Loucy (cell line): ENCODE measurements around the gene TICAM1.

ENCODE experiments used
- H2AFZ ChIP-seq: fragments of 200-600 bp; sonication (generic); 2 replicates; pipeline ENCODE4 v1.6.0; 2016; ENCODE audit warnings: antibody characterized with exemption, mild to moderate bottlenecking, low read length, moderate library complexity
- H3F3A ChIP-seq: fragments of 200-600 bp; 2 replicates; pipeline ENCODE4 v1.6.0; 2016; ENCODE audit warnings: antibody characterized with exemption, low read depth, mild to moderate bottlenecking
- H3K27me3 ChIP-seq: fragments of 200-600 bp; sonication (generic); 2 replicates; pipeline ENCODE4 v1.6.1; 2014; ENCODE audit warnings: low read length, mild to moderate bottlenecking; ENCODE audit not compliant: insufficient read depth, poor library complexity, severe bottlenecking
- H3K36me3 ChIP-seq: fragments of 200-600 bp; sonication (generic); 2 replicates; pipeline ENCODE4 v1.6.1; 2016; ENCODE audit warnings: low read length; ENCODE audit not compliant: insufficient read depth
- H3K4me1 ChIP-seq: fragments of 200-600 bp; sonication (generic); 2 replicates; pipeline ENCODE4 v1.5.1; 2014; ENCODE audit warnings: low read length, mild to moderate bottlenecking; ENCODE audit not compliant: insufficient read depth, poor library complexity, severe bottlenecking
- H3K4me2 ChIP-seq: fragments of 200-600 bp; sonication (generic); 2 replicates; pipeline ENCODE4 v1.6.0; 2014; ENCODE audit warnings: antibody characterized with exemption, low read length, low read depth, mild to moderate bottlenecking; ENCODE audit not compliant: poor library complexity, severe bottlenecking
- H3K4me3 ChIP-seq: fragments of 200-600 bp; sonication (generic); 2 replicates; pipeline ENCODE4 v1.5.1; 2014; ENCODE audit warnings: low read length, mild to moderate bottlenecking, mixed read lengths; ENCODE audit not compliant: poor library complexity, severe bottlenecking
- H3K79me2 ChIP-seq: fragments of 200-600 bp; sonication (generic); 2 replicates; pipeline ENCODE4 v1.6.1; 2014; ENCODE audit warnings: low read length; ENCODE audit not compliant: insufficient read depth
- H3K9ac ChIP-seq: fragments of 200-600 bp; sonication (generic); 2 replicates; pipeline ENCODE4 v1.6.0; 2014; ENCODE audit warnings: mild to moderate bottlenecking, low read depth, low read length, moderate library complexity; ENCODE audit not compliant: poor library complexity, severe bottlenecking
- H3K9me2 ChIP-seq: fragments of 200-600 bp; sonication (generic); replicated peaks from 2 replicates; pipeline ENCODE4 v1.6.1; 2016; ENCODE audit warnings: low read depth, low read length, mixed read lengths
- H3K9me3 ChIP-seq: fragments of 200-600 bp; sonication (generic); 2 replicates; pipeline ENCODE4 v1.6.1; 2014; ENCODE audit warnings: mild to moderate bottlenecking, antibody characterized with exemption, low read length, low read depth; ENCODE audit not compliant: insufficient read depth
- H4K20me1 ChIP-seq: fragments of 200-600 bp; sonication (generic); 2 replicates; pipeline ENCODE4 v1.6.0; 2014; ENCODE audit warnings: antibody characterized with exemption, low read length, mild to moderate bottlenecking; ENCODE audit not compliant: insufficient read depth, poor library complexity, severe bottlenecking
- EZH2phosphoT487 ChIP-seq: fragments of 200-600 bp; IDR thresholded peaks from 2 replicates; pipeline ENCODE4 v1.6.1; 2018; ENCODE audit warnings: antibody characterized with exemption, mild to moderate bottlenecking, moderate library complexity, borderline replicate concordance
- TF ChIP-seq, protein P1 (sequence below): fragments of 200-600 bp; sonication (generic); conservative IDR thresholded peaks from 2 replicates; pipeline ENCODE4 v1.5.1; 2014; ENCODE audit warnings: mild to moderate bottlenecking, antibody characterized with exemption, low read length

TICAM1 gene

GRCh38 chr19:4816950-4817278, 14.6 kb downstream of the TICAM1 start:
- no peaks in the 10 kb centered on the region for H4K20me1 ChIP-seq
- no peak for TF ChIP-seq EZH2phosphoT487
- TF ChIP-seq, protein P1, sequence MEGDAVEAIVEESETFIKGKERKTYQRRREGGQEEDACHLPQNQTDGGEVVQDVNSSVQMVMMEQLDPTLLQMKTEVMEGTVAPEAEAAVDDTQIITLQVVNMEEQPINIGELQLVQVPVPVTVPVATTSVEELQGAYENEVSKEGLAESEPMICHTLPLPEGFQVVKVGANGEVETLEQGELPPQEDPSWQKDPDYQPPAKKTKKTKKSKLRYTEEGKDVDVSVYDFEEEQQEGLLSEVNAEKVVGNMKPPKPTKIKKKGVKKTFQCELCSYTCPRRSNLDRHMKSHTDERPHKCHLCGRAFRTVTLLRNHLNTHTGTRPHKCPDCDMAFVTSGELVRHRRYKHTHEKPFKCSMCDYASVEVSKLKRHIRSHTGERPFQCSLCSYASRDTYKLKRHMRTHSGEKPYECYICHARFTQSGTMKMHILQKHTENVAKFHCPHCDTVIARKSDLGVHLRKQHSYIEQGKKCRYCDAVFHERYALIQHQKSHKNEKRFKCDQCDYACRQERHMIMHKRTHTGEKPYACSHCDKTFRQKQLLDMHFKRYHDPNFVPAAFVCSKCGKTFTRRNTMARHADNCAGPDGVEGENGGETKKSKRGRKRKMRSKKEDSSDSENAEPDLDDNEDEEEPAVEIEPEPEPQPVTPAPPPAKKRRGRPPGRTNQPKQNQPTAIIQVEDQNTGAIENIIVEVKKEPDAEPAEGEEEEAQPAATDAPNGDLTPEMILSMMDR: no peak
- H3K79me2 ChIP-seq: no peaks in the 10 kb centered on the region
- no peaks in the 10 kb centered on the region for H3K9me3 ChIP-seq
- H3K9me2 ChIP-seq: no peaks in the 10 kb centered on the region
- peaks cover 21% of the 10 kb centered on the region; the same call in 1 of the 2 replicates for H3K36me3 ChIP-seq
- H3K9ac ChIP-seq: no peak overlapping the region
- H3K27me3 ChIP-seq: no peaks in the 10 kb centered on the region
- H3K4me2 ChIP-seq: no peak overlapping the region
- no peak overlapping the region for H2AFZ ChIP-seq
- H3K4me3 ChIP-seq: no peak overlapping the region
- H3K4me1 ChIP-seq: peaks cover 7% of the 10 kb centered on the region
- no peaks in the 10 kb centered on the region for H3F3A ChIP-seq

DNA sequence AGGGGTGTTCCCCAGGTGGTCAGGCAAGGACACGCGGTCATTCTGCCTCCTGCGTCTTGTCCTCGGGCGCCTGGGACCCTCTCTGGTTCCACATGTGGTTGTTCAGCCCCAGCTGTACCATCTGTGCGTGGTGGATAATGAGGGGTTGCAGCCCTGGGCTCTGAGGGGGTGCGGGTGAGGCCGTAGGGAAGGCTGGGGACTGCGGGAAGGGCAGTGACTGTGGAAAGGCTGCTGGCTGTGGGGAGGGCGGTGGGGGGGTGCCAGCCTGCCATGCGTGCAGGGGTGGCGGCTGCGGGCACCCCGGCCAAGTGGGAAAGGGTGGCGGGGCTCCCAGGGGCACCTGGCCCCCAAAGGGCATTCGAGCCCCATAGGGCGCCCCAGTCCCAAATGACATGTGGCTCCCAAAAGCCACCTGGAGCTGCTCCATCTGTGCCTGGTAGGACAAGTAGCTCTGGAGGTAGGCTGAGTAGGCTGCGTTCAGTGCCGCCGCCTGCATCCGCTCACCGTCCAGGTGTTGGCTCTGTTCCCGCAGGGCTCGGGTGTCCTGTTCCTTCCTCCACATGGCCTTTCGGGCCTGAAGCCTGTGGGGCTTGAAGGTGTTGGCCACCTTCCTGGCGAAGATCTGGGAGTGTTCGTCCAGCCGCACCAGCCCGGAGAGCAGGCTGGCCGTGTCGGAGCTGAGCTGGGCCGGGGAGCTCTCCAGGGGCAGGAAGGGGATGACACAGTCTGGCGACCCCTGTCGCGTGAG, 15.1 kb downstream of the TICAM1 start:
- H3K27me3 ChIP-seq: no peaks in the 10 kb centered on the region
- H3K36me3 ChIP-seq: peaks cover 21% of the 10 kb centered on the region; the same call in 1 of the 2 replicates
- no peaks in the 10 kb centered on the region for H4K20me1 ChIP-seq
- peak overlapping the region; percentile 63 for H3K4me2 ChIP-seq
- no peaks in the 10 kb centered on the region for H3K9me2 ChIP-seq
- H3K9ac ChIP-seq: peak overlapping the region; percentile 50
- H3K9me3 ChIP-seq: no peaks in the 10 kb centered on the region
- no peaks in the 10 kb centered on the region for H3F3A ChIP-seq
- H3K4me3 ChIP-seq: peak overlapping the region; percentile 62
- TF ChIP-seq, protein P1: no peak
- no peak for TF ChIP-seq EZH2phosphoT487
- peaks cover 7% of the 10 kb centered on the region for H3K4me1 ChIP-seq
- no peaks in the 10 kb centered on the region for H3K79me2 ChIP-seq
- peak overlapping the region; percentile 83 for H2AFZ ChIP-seq

- Histone ChIP-seq H3F3A (no peaks in the 10 kb centered on the region), H3K79me2 (no peaks in the 10 kb centered on the region), H4K20me1 (no peaks in the 10 kb centered on the region), H3K4me1 (peaks cover 7% of the 10 kb centered on the region), H3K4me2 (peak overlapping the region; percentile 63), H3K9me3 (no peaks in the 10 kb centered on the region), H2AFZ (peak overlapping the region; percentile 83), H3K36me3 (peaks cover 21% of the 10 kb centered on the region; the same call in 1 of the 2 replicates), H3K4me3 (peak overlapping the region; percentile 62), H3K9ac (peak overlapping the region; percentile 50), H3K9me2 (no peaks in the 10 kb centered on the region), H3K27me3 (no peaks in the 10 kb centered on the region)
- TF ChIP-seq, protein P1: no peak
- TF ChIP-seq EZH2phosphoT487: no peak
Observed at GRCh38 chr19:4815426-4816201, 15.9 kb downstream of the TICAM1 start.
